ENCODE results near the gene SOCS1. TPM values are rescaled to one million over a fixed set of nuclear protein-coding genes. Genes with fewer than 3 reads are reported as not detected.

The SOCS1 gene
- total RNA-seq, 1 donor from 2014 or later, result 0.79 TPM

DNA sequence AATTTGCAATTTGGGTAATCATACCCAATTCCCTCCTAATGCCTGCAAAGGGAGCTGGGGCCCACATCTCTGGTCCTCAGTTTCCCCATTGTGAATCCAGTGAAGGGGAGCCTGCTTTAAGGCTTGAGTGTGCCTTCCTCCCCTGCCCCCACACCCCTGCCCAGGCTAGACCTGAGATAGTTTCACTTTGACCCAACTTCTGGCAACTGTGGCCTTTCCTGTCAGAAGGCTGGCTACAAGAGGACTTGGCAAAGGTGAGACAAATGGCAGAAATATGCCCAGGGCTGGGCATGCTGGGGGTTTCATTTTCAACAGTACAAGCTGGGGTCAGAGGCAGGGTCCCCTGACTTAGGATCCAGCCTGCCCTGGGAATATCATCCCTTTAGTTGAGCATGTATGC is 10.0 kb downstream of the SOCS1 start:
- DNase-seq (ENCODE audit: low read depth in 2 of 2), result no peak

DNA sequence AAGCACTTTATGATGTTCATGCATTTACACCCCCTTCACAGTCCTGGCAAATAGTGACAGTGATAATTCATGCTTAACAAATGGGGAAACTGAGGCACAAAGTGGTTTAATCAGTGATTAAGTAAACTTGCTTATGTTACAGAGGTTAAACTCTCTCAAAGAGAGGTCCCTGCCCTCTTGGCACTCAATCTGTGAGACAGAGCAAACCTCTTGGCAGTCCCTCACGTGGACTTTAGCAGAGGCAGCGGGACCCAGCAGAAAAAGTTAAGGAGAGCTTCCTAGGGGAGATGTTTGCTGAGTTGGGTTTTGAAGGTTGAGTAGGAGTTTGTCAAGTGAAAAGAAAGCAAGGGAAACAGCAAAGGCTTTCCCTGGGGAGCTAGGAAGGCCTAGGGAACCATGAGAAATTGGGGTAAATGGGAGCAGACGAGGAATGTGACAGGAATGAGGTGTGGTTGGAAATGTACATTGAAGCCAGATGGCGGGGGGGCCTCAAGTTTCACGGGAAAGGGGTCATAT is 10.7 kb downstream of the SOCS1 start:
- no peak for DNase-seq (ENCODE audit: low read depth in 2 of 2)

DNA sequence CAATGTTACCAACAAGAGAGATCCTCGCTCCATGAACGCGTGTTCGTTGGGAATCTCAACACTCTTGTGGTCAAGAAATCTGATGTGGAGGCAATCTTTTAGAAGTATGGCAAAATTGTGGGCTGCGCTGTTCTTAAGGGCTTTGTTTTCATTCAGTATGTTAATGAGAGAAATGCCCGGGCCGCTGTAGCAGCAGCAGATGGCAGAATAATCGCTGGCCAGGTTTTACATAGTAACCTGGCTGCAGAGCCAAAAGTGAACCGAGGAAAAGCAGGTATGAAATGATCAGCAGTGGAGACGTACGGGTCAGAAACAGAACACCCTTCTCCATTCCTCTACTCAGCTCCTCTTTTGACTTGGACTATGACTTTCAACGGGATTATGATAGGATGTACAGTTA is 13.3 kb downstream of the SOCS1 start:
- DNase-seq (ENCODE audit: low read depth in 2 of 2), result no peak

DNA sequence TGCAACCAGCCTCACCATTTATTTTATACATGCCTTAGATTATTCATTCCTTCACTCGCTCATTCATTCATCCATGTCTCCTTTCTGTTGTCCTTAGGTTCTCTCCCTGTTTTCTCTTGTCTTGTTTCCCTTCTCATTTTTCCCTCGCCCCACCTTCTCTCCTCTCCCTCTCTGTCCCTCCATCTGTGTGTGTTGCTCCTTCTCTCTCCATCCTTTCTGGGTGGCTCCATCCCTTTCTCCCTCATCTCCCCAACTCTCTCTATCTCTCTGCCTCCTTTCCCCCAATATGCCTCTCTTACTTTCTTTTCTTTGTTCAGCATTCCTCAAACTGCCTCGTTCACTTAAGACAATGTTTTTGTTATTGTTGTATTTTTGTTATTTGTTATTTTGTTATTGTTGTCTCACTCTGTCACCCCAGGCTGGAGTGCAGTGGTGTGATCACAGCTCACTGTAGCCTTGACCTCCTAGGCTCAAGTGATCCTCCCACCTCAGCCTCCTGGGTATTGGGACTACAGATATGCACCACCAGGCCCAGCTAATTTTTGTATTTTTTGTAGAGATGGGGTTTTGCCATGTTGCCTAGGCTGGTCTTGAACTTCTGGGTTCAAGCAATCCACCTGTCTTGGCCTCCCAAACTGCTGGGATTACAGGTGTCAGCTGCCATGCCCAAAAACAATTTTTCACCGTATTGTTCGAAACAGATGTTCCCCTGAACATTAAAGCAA is 14.4 kb downstream of the SOCS1 start:
- no peak for DNase-seq (ENCODE audit: low read depth in 2 of 2)

DNA sequence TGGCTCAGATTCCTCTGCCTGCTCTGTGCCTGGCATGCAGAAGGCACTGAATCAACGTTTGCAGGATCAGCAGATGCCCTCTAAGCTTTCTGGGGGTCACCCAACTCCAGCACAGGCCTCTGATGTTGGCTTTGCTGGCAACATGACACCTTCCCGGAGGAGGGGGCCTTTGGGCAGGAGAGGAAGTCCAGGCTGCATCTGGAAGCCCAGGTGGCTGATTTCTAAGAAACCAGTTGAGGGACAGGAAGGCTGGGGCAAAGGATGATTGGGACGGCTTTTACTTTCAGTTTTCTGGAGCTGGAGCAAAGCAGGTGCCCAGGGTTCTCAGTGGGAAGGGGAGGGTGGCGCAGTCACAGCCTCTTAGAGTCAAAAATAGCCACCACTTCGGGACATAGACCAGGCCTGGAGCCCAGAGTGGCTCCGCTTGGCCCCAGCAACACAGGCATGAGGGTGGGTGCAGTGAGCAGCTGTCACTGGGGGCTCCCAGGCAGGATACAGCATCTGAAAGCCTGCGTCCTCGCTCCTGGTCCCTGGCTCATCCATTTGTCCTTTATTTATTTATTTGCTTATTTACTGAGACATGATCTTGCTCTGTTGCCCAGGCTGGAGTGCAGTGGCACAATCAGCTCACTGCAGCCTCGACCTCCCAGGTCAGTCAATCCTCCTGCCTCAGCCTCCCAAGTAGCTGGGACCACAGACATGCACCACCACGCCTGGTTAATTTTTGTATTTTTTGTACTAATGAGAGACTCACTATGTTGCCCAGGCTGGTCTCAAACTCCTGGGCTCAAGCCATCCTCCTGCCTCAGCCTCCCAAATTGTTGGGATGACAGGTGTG is 15.1 kb downstream of the SOCS1 start:
- DNase-seq (ENCODE audit: low read depth in 2 of 2), result no peak

DNA sequence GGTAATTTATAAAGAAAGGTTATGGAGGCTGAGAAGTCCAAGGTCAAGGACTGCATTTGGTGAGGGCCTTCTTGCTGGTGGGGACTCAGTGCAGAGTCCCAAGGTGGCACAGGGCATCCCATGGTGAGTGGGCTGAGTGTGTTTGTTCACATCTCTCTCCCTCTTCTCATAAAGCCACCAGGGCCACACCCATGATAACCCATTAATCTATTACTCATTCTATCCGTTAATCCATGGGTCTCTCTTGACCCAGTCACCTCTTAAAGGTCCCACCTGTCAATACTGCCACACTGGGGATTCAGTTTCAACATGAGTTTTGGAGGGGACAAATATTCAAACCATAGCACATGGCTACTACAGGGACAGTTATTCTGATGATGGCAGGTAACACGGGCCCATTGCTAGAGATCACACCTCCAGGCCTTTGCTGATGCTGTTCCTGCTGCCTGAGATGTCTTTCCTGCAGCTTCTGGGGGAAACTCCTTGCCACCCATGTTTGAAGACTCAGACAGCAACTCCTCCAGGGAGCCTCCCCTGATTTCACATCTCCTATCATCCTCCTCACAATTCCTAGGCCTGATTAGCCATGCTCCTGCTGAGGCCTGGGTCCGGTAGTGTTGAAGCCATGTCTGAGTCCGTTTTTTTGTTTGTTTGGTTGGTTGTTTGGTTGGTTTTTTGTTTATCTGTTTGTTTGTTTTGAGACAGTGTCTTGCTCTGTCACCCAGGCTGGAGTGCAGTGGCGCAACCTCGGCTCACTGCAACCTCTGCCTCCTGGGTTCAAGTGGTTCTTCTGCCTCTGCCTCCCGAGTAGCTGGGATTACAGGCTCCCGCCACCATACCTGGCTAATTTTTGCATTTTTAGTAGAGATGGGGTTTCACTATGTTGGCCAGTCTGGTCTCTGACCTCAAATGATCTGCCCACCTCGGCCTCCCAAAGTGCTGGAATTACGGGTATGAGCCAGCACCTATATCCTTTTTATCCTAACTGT is 16.1 kb downstream of the SOCS1 start:
- no peak for DNase-seq (ENCODE audit: low read depth in 2 of 2)

DNA sequence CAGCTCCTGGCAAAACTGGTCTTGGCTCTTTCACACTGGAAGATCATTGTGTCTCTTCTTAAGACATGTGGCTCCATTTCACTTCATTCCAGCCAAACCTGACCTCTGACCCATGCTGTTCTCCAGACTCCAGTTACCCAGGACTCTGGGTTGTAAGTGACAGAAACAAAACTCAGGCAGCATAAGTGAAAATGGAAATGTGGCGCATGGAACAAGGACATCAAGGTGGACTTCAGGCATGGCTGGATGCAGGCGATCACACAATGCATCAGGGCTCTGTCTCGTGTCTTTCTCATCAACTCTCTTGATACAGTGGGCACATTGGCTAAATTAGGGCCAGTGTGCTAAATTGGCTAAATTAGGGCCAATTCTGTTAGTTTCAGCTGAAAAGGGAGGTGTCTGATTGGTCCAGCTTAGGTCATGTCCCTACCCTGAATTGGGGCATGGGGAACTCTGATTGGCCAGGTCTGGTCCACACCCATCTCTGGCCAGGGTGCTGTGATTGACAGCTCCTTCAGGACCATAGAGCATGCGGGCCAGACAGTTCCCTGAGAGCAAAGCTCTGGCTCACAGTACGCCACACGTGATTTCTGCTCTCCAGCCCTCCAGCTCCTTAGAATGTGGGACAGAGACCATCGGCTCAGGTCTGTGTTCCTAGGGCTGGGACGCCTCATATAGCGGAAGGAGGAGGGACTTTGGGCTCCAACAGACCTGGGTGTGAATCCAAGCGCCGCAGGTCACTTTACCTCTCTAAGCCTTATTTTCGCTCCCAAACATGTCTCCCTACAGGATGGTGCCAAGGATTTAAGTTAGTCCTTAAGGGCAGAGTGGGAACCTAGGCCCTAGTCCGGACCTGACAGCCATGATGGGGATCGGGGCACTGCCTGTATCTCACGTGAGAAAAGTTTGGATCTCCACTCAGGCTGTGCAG is 17.5 kb downstream of the SOCS1 start:
- DNase-seq (ENCODE audit: low read depth in 2 of 2), result no peak

DNA sequence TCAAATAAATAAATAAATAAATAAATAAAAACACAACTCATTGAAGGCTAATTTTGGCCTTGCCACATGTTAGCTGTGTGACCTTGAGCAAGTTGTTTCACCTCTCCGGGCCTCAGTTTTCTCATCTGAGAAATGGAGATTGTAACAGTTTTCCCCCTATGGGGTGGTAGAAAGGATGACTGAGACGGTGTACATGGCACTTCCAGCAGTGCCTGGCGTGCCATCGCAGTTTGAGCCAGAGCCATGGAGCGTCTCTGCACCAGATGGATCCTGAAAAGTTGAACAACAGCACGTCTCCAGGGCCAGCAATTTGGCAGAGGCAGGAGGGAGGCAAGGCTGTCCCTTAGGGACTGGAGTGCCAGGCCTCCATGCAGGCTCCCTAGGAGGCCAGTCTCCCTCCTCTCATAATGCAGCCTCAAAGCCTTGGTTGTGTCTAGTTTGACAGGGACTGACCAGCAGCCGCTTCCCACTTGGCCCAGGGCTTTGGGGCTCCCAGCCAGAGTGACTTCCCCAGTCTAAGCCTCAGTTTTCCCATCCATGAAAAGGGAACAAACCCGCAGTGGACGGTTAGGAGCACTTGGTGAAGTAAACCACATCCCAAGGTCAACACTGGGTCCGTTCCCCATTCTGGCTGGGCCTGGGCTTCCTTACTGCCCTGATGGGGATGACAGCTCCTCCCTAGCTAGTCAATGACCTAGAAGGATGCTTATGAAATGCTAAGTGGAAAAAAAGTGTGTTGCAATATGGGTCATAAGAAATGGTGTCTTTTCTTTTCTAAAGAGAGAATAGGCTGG is 19.3 kb downstream of the SOCS1 start:
- no peak for DNase-seq (ENCODE audit: low read depth in 2 of 2)

DNA sequence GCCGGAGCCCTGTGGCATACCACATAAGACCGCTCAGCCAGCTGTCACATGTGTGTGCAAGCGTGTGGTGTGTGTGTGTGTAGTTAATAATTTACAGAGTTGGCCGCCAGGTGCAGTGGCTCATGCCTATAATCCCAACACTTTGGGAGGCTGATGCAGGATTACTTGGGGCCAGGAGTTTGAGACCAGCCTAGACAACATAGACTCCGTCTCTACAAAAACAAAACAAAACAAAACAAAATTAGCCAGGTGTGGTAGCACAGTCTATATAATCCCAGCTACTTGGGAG is 20.4 kb downstream of the SOCS1 start:
- DNase-seq (ENCODE audit: low read depth in 2 of 2), result no peak

DNA sequence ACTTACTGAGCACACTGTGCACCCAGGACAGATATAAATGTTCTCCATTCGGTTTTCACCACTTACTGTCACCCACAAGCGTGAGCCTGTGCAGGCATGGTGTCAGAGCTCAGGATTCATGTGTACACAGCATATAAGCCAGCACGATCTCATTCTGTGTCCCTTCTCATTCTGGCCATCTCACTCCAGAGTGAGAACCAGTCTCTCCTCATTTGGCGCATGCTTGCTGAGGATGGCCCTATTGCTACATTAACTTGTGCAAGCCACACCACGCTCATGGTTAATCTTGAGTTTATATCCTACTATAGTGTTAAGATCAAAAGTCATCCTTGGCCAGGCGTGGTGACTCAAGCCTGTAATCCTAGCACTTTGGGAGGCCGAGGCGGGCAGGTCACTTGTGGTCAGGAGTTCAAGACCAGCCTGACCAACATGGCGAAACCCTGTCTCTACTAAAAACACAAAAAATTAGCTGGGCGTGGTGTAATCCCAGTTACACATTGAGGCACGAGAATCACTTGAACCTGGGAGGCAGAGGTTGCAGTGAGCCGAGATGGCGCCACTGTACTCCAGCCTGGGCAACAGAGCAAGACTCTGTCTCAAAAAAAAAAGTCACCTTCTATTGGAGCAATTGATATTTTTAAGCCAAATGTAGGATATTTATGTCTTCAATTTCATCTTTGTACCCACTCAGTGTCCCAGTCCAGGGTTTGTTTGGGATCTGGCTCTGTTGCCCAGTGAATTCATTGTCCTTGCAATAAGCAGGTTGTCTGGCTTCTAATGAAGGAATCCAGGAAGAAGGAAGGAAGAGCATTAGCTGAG is 20.9 kb downstream of the SOCS1 start:
- no peak for DNase-seq (ENCODE audit: low read depth in 2 of 2)

DNA sequence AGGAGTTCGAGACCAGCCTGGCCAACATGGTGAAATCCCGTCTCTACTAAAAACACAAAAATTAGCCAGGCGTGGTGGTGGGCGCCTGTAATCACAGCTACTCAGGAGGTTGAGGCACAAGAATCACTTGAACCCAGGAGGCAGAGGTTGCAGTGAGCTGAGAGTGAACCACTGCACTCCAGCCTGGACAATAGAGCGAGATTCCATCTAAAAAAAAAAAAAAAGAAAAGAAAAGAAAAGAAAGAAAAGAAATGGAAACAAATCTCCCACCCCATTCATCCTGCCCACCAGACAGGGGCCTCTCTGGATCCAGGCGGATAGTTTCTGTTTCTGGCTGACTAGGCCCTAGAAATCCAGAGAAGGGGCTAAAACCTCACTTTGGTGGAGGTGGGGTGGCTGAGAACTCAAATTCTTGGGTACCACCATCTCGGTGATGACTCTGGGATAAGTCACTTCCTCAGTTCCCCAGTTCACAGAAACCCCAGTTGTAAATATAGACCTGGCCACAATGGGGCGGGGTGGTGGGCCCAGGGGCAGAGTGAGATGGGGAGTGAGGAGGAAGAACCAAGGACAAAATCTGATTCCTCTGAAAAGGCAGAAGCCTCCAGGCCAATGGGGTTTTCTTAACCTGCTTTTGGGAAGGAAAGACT is 22.2 kb downstream of the SOCS1 start:
- DNase-seq (ENCODE audit: low read depth in 2 of 2), result no peak

DNA sequence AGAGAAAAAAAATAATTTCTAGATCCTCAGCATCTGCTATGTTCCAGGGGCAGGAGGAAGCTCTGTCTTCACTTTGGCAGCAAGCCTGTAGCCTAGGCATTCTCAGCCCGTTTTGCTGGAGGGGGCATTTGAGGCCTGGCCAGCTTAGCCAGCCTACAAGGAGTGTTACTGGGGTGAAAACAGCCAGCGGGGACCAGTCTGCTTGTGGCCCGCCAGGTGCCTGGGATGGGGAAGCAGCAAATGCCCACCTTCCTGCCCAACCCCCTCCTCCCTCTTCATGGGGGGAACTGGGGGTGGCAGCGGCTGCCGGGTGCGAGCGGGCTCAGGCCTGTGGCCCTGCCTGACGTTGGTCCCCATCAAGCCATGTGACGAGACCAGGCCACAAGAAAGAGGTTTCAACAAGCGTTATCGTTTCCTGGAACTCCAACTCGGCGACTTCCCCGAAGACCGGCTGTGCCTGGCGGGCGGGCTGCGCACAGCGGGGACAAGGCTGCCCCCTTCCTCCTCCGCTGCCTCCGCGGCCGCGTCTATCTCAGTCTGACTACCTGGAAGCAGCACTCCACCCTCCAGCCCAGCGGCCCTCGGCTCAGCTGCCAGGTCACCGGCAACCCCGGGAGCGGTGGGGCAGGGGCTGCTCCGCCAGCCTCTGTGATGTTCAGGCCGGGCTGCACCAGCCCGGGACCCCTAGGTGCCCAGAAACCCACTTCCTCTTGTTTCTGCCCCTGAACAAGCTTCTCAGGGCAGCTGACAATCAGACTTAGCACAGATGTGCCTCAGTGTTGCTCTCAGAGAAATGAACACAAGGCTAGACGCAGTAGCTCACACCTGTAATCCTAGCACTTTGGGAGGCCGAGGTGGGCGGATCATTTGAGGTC is 22.9 kb downstream of the SOCS1 start:
- no peak for DNase-seq (ENCODE audit: low read depth in 2 of 2)

DNA sequence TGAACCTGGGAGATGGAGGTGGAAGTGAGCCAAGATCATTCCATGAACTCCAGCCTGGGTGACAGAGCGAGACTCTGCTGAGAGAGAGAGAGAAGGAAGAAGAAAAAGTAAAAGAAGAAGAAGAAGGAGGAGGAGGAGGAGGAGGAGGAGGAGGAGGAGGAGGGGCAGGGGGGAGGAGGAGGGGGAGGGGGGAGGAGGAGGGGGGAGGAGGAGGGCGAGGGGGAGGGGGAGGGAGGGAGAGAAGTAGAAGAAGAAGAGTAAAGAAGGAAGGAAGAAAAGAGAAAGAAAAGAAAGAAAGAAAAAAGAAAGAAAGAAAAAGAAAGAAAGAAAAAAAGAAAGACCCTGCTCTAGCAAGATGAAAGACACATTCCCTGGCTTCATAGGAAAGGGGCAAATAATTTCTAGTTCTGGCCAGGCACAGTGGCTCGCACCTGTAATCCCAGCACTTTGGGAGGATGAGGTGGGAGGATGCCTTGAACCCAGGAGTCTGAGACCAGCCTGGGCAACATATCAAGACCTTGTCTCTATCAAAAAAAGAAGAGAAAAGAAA is 23.6 kb downstream of the SOCS1 start:
- DNase-seq (ENCODE audit: low read depth in 2 of 2), result no peak

DNA sequence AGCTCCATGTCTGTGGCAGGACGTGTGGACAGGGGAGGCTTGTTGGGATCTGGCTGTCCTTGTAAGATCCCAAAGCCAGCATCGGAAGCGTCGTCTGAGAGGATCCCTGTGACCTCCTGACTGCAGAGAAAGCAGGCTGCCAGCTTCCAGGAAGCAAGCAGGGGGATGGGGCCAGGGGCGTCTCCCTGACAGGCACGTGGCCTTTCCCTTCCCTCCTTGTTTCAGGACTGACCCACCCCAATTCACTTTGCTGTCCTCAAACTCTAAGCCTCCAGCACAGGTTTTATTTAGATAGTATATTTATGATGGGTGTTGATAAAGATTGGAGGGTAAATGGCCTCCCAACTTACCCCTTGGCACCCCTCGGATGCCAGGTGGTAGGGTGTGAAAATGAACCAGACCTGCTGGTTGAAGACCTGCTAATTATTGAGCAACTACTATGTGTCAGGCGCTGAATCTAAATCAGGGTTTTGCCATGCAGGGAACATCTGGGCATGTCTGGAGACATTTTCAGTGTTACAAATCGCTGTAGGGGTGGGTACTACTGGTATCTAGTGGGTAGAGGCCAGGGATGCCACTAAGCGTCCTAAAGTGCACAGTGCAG is 24.5 kb downstream of the SOCS1 start:
- no peak for DNase-seq (ENCODE audit: low read depth in 2 of 2)

DNA sequence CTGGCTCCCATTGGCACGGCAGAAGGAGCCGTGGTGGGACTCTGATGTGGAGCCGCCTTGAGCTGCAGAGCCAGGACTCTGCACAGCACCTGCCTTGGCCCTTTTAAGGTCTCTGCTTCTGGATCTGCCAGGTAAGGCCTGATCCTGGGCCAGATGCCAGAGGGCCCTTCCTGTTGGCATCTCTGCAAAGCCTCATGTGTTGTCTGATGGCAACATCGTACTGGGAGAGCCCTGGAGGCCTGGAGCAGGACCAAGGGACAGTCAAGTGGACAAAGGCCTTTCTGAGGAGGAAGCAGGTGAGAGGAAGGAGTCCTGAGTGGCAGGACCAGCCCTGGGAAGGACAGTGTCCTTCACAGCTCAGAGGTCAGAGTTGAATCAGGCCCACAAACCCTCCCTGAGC is 26.1 kb downstream of the SOCS1 start:
- no peak for DNase-seq (ENCODE audit: low read depth in 2 of 2)

DNA sequence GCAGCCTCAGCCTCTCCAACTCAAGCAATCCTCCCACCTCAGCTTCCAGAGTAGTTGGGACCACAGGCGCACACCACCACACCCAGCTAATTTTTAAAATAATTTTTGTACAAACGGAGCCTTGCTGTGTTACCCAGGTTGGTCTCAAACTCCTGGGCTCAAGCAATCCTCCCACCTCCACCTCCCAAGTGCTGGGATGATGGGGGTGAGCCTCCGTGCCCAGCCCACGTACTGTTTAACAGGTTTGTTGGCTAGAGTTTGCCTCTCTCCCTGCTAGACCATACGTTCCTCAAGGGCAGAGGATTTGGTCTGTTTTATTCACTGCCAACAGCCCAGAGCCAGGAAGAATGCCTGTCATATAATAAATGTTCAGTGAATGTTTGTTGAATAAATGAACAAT is 26.6 kb downstream of the SOCS1 start:
- no peak for DNase-seq (ENCODE audit: low read depth in 2 of 2)
